H9 (cell line): ENCODE results near the gene PSMB8. TPM values are rescaled to one million over a fixed set of nuclear protein-coding genes. Genes with fewer than 3 reads are reported as not detected.

Experiments
- DNase-seq: peaks from one replicate; pipeline ENCODE4 v3.0.0-alpha.2; 2017
- H2AFZ ChIP-seq: one replicate; pipeline ENCODE4 v1.6.1; 2013; ENCODE audit warnings: mild to moderate bottlenecking, low read length, control low read depth, moderate library complexity
- H2AK5ac ChIP-seq: 2 replicates; pipeline ENCODE4 v1.6.1; 2013; ENCODE audit warnings: low read length, control low read depth, mixed read lengths; ENCODE audit not compliant: insufficient read length
- H2BK120ac ChIP-seq: one replicate; pipeline ENCODE4 v1.6.1; 2013; ENCODE audit warnings: low read depth, mild to moderate bottlenecking, low read length, control low read depth, inconsistent platforms; ENCODE audit not compliant: poor library complexity, severe bottlenecking
- H2BK12ac ChIP-seq: 2 replicates; pipeline ENCODE4 v1.6.1; 2013; ENCODE audit warnings: low read length, control low read depth, mixed read lengths, low read depth; ENCODE audit not compliant: insufficient read length
- H2BK15ac ChIP-seq: 2 replicates; pipeline ENCODE4 v1.6.1; 2013; ENCODE audit warnings: low read depth, low read length, control low read depth
- H2BK20ac ChIP-seq: one replicate; pipeline ENCODE4 v1.6.1; 2013; ENCODE audit warnings: low read depth, mild to moderate bottlenecking, low read length, control low read depth, inconsistent platforms; ENCODE audit not compliant: poor library complexity, severe bottlenecking
- H2BK5ac ChIP-seq: 2 replicates; pipeline ENCODE4 v1.6.1; 2013; ENCODE audit warnings: low read length, control low read depth, mixed read lengths; ENCODE audit not compliant: insufficient read length
- H3K14ac ChIP-seq: 2 replicates; pipeline ENCODE4 v1.6.1; 2013; ENCODE audit warnings: low read length, control low read depth; ENCODE audit not compliant: insufficient read depth
- H3K18ac ChIP-seq: 2 replicates; pipeline ENCODE4 v1.6.1; 2013; ENCODE audit warnings: low read depth, mild to moderate bottlenecking, mixed read lengths, low read length, control low read depth; ENCODE audit not compliant: insufficient read length
- H3K23ac ChIP-seq: 2 replicates; pipeline ENCODE4 v1.6.1; 2013; ENCODE audit warnings: low read length, control low read depth, mixed read lengths, low read depth; ENCODE audit not compliant: insufficient read length
- H3K23me2 ChIP-seq: 2 replicates; pipeline ENCODE4 v1.6.1; 2013; ENCODE audit warnings: low read depth, mild to moderate bottlenecking, mixed read lengths, low read length, control low read depth; ENCODE audit not compliant: insufficient read length, poor library complexity, severe bottlenecking
- H3K27ac ChIP-seq: 2 replicates; pipeline ENCODE4 v1.5.1; 2013; ENCODE audit warnings: low read length, control low read depth, mixed read lengths, low read depth; ENCODE audit not compliant: insufficient read length
- H3K27me3 ChIP-seq: 2 replicates; pipeline ENCODE4 v1.6.1; 2013; ENCODE audit warnings: low read length, control low read depth, inconsistent platforms; ENCODE audit not compliant: insufficient read depth
- H3K4ac ChIP-seq: 2 replicates; pipeline ENCODE4 v1.6.1; 2013; ENCODE audit warnings: low read depth, mild to moderate bottlenecking, control low read depth, inconsistent platforms, low read length, moderate library complexity
- H3K4me1 ChIP-seq: 2 replicates; pipeline ENCODE4 v1.6.1; 2013; ENCODE audit warnings: low read length, control low read depth, inconsistent platforms; ENCODE audit not compliant: insufficient read depth
- H3K4me2 ChIP-seq: 2 replicates; pipeline ENCODE4 v1.6.1; 2013; ENCODE audit warnings: low read length, control low read depth, mixed read lengths; ENCODE audit not compliant: insufficient read length, insufficient read depth
- H3K56ac ChIP-seq: 2 replicates; pipeline ENCODE4 v1.6.1; 2013; ENCODE audit warnings: low read depth, mild to moderate bottlenecking, mixed read lengths, low read length, control low read depth; ENCODE audit not compliant: insufficient read length
- H3K79me1 ChIP-seq: 2 replicates; pipeline ENCODE4 v1.6.1; 2013; ENCODE audit warnings: low read depth, mild to moderate bottlenecking, moderate library complexity, low read length, control low read depth, inconsistent platforms; ENCODE audit not compliant: insufficient read depth, poor library complexity, severe bottlenecking
- H3K79me2 ChIP-seq: 2 replicates; pipeline ENCODE4 v1.6.1; 2013; ENCODE audit warnings: low read length, control low read depth, inconsistent platforms; ENCODE audit not compliant: insufficient read depth
- H3K9ac ChIP-seq: 2 replicates; pipeline ENCODE4 v1.6.1; 2013; ENCODE audit warnings: low read length, control low read depth, mixed read lengths; ENCODE audit not compliant: insufficient read length; ENCODE audit errors: extremely low read depth
- H3K9me3 ChIP-seq: one replicate; pipeline ENCODE4 v1.6.1; 2013; ENCODE audit warnings: low read depth, low read length, inconsistent platforms; ENCODE audit not compliant: control insufficient read depth
- H3T11ph ChIP-seq: one replicate; pipeline ENCODE4 v1.6.1; 2013; ENCODE audit warnings: mild to moderate bottlenecking, low read length, control low read depth, inconsistent platforms
- H4K20me1 ChIP-seq: one replicate; pipeline ENCODE4 v1.6.1; 2013; ENCODE audit not compliant: control insufficient read depth, insufficient read length, insufficient read depth
- H4K5ac ChIP-seq: 2 replicates; pipeline ENCODE4 v1.6.1; 2013; ENCODE audit warnings: low read depth, mild to moderate bottlenecking, mixed read lengths, low read length, control low read depth; ENCODE audit not compliant: insufficient read length
- H4K8ac ChIP-seq: replicated peaks from 2 replicates; pipeline ENCODE4 v1.6.1; 2013; ENCODE audit warnings: low read length, control low read depth, mixed read lengths, low read depth; ENCODE audit not compliant: insufficient read length
- H4K91ac ChIP-seq: 2 replicates; pipeline ENCODE4 v1.6.1; 2013; ENCODE audit warnings: low read depth, mild to moderate bottlenecking, moderate library complexity, mixed read lengths, low read length, control low read depth; ENCODE audit not compliant: insufficient read length
- H3K27ac Mint-ChIP-seq, 3 experiments: 2 replicates in 2 of 3; 3 replicates in 1 of 3; pipeline ENCODE4 v1.8.0; 2020 to 2021; ENCODE audit warnings: mixed read lengths in 3 of 3, mild to moderate bottlenecking in 1 of 3, moderate library complexity in 1 of 3
- H3K27me3 Mint-ChIP-seq: 2 replicates; pipeline ENCODE4 v1.8.0; 2021; ENCODE audit warnings: low read depth, mild to moderate bottlenecking, moderate library complexity, mixed read lengths
- H3K36me3 Mint-ChIP-seq, 3 experiments: 2 replicates in 2 of 3; 3 replicates in 1 of 3; pipeline ENCODE4 v1.8.0; 2020 to 2021; ENCODE audit warnings: low read depth in 3 of 3, mixed read lengths in 3 of 3; ENCODE audit not compliant: insufficient read depth in 1 of 3
- H3K4me1 Mint-ChIP-seq, 2 experiments: 2 replicates each; pipeline ENCODE4 v1.8.0; 2020; ENCODE audit warnings: mixed read lengths in 2 of 2
- H3K4me3 Mint-ChIP-seq, 2 experiments: 2 replicates in 1 of 2; 3 replicates in 1 of 2; pipeline ENCODE4 v1.8.0; 2020 to 2021; ENCODE audit warnings: mild to moderate bottlenecking in 2 of 2, mixed read lengths in 2 of 2, moderate library complexity in 1 of 2
- H3K9me3 Mint-ChIP-seq, 2 experiments: 2 replicates in 1 of 2; 3 replicates in 1 of 2; pipeline ENCODE4 v1.8.0; 2020; ENCODE audit warnings: mild to moderate bottlenecking in 2 of 2, mixed read lengths in 2 of 2, moderate library complexity in 1 of 2
- WGBS: extraction: QIAGEN DNeasy Blood & Tissue Kit; methylation state at CpG from one replicate; pipeline ENCODE4 v1.1.7; 2013; ENCODE audit warnings: missing lambda C conversion rate, low lambda C conversion rate, mixed read lengths; ENCODE audit not compliant: insufficient read length; ENCODE audit errors: extremely low coverage; 5-methylcytosine and 5-hydroxymethylcytosine counted together
- total RNA-seq: library from RNA; stranded (reverse); gene quantifications from 2 replicates; pipeline ENCODE4 v1.2.1, GENCODE V29; 2021
- TF ChIP-seq, protein P1 (sequence below): fragments of 200-600 bp; sonication (generic); conservative IDR thresholded peaks from 3 replicates; pipeline ENCODE4 v1.8.0; 2021; ENCODE audit warnings: antibody characterized with exemption, mild to moderate bottlenecking

PSMB8 gene
- total RNA-seq, 1 experiment from 2014 or later = 19.1 TPM

DNA sequence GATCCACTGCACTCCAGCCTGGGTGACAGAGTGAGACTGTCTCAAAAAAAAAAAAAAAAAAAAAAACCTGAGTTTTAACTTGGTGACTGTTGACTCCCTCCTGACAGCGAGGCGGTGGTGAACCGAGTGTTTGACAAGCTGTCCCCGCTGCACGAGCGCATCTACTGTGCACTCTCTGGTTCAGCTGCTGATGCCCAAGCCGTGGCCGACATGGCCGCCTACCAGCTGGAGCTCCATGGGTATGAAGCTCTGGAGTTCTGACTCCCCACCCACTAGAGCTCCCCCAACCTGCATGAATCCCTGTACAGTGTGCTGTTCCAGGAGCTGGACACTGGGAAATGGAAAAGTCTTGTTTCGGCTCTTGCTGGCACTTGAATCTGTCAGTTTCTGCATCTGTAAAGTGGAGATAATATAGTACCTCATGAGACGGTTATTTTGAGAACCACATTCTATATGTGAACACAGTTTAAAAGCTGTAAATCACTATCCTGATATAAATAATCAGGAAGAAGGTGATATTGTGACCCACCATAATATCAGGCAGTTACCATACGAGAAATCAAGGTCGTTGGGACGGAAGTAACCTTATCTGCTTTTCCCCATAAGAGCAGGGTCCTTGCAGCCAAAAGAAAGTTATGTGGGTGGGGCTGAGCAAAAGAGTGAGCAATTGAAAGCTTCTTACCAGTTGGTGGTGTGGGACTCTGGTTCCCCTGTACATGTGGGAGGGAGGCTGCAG lies 13.5 kb upstream of the PSMB8 start:
- peaks cover 6% of the 10 kb centered on the region; the same call in 1 of the 2 replicates for H3K27me3 ChIP-seq
- no peak overlapping the region for H3K23ac ChIP-seq
- Mint-ChIP-seq H3K27ac (no peak overlapping the region), H3K4me3 (no peak overlapping the region), H3K9me3 (no peaks in the 10 kb centered on the region), H3K4me1 (peaks cover 20 to 23% of the 10 kb centered on the region in 2 experiments), H3K27me3 (peaks cover 57% of the 10 kb centered on the region), H3K36me3 (no peaks in the 10 kb centered on the region)
- no peak overlapping the region for H3K56ac ChIP-seq
- H2BK120ac ChIP-seq = no peak overlapping the region
- no peak overlapping the region for H2BK12ac ChIP-seq
- H2AFZ ChIP-seq = no peak overlapping the region
- H4K8ac ChIP-seq = no peak overlapping the region
- H2BK20ac ChIP-seq = no peak overlapping the region
- no peak overlapping the region for H3K4me2 ChIP-seq
- no peaks in the 10 kb centered on the region for H3K9me3 ChIP-seq
- H3K4ac ChIP-seq = no peak overlapping the region
- no peak overlapping the region for H4K5ac ChIP-seq
- no peaks in the 10 kb centered on the region for H3K79me1 ChIP-seq
- H3K14ac ChIP-seq = no peak overlapping the region
- DNase-seq = no peak
- no peak overlapping the region for H3K18ac ChIP-seq
- no peak overlapping the region for H2BK5ac ChIP-seq
- H3K4me1 ChIP-seq = no peaks in the 10 kb centered on the region; the same call in 1 of the 2 replicates
- no peak overlapping the region for H4K91ac ChIP-seq
- no peaks in the 10 kb centered on the region for H4K20me1 ChIP-seq
- H3K27ac ChIP-seq = no peak overlapping the region
- H3K23me2 ChIP-seq = peaks cover 15% of the 10 kb centered on the region
- no peak overlapping the region for H2BK15ac ChIP-seq
- H3T11ph ChIP-seq = no peak overlapping the region
- H3K79me2 ChIP-seq = no peaks in the 10 kb centered on the region
- H3K9ac ChIP-seq = no peak overlapping the region
- TF ChIP-seq, protein P1, sequence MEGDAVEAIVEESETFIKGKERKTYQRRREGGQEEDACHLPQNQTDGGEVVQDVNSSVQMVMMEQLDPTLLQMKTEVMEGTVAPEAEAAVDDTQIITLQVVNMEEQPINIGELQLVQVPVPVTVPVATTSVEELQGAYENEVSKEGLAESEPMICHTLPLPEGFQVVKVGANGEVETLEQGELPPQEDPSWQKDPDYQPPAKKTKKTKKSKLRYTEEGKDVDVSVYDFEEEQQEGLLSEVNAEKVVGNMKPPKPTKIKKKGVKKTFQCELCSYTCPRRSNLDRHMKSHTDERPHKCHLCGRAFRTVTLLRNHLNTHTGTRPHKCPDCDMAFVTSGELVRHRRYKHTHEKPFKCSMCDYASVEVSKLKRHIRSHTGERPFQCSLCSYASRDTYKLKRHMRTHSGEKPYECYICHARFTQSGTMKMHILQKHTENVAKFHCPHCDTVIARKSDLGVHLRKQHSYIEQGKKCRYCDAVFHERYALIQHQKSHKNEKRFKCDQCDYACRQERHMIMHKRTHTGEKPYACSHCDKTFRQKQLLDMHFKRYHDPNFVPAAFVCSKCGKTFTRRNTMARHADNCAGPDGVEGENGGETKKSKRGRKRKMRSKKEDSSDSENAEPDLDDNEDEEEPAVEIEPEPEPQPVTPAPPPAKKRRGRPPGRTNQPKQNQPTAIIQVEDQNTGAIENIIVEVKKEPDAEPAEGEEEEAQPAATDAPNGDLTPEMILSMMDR = no peak
- WGBS = no CpG with 5 or more reads among the region's 14 CpGs
- H2AK5ac ChIP-seq = no peak overlapping the region
